HG03342 (cell line): ENCODE data around the gene CYP3A4.
"Not testable (repeated sequence)": the region's sequence is repeated elsewhere in the genome, so short reads cannot be mapped to it uniquely, and the experiment has no call there.

Experiments
- ATAC-seq: cut with Tn5 transposase; IDR thresholded peaks from one replicate; pipeline ENCODE4 v1.9.1; 2021; ENCODE audit warnings: mild to moderate bottlenecking, moderate library complexity; ENCODE audit not compliant: unreplicated experiment

Gene CYP3A4

GRCh38 chr7:99793443-99793842 lies 9.5 kb upstream of the CYP3A4 start:
- ATAC-seq, result no peak

GRCh38 chr7:99792967-99793366 lies 9.0 kb upstream of the CYP3A4 start:
- no peak for ATAC-seq

- no peak for ATAC-seq
Measured at GRCh38 chr7:99791667-99792369, 7.8 kb upstream of the CYP3A4 start.

- no peak for ATAC-seq
Measured at GRCh38 chr7:99791021-99791420, 7.0 kb upstream of the CYP3A4 start.

DNA sequence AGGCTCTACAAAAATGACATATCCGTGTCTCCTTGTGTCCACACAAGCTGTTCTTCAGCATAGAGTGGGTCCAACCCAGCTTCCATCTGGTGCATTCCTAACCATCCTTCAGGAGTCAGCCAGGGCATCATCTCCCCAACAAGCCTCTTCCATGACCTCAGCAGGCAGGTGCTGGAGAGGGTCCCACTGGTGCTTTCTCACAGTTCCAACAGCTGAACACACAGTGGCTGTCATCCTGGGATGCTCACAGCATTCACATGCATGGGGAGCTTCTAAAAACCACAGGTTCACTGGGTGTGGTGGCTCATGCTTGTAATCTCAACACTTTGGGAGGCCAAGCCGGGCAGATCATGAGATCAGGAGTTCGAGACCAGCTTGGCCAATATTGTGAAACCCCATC lies 6.4 kb upstream of the CYP3A4 start:
- no peak for ATAC-seq

DNA sequence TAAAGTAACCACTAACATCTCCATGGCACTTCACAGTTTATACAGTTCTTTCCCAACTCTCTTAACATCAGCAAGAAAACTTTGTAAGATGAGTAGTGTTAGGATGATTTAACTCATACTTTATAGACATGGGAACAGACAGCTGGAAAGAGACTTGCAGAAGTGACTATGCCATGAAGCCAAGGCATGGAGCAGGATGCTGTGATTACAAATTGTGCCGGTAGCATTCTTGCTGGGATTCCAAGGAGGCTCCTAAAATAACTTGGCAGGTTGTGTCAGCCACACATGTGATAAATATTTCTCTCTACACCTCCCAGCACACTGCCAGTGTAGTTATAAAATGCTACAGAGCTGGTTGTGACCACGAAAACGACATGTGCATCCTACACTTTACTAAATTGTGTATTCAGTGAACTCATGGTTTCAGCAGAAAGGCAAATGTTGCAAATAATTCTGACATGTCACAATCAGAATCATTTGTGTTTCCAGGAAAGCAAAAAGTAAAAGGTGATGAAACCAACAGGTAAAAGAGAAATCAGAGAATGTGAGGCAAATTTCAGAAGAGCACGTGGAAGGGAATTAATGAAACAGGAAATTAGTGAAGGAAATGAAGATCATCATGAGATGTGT lies 5.6 kb upstream of the CYP3A4 start:
- ATAC-seq, result no peak

GRCh38 chr7:99788554-99788953 lies 4.6 kb upstream of the CYP3A4 start:
- ATAC-seq, result no peak

DNA sequence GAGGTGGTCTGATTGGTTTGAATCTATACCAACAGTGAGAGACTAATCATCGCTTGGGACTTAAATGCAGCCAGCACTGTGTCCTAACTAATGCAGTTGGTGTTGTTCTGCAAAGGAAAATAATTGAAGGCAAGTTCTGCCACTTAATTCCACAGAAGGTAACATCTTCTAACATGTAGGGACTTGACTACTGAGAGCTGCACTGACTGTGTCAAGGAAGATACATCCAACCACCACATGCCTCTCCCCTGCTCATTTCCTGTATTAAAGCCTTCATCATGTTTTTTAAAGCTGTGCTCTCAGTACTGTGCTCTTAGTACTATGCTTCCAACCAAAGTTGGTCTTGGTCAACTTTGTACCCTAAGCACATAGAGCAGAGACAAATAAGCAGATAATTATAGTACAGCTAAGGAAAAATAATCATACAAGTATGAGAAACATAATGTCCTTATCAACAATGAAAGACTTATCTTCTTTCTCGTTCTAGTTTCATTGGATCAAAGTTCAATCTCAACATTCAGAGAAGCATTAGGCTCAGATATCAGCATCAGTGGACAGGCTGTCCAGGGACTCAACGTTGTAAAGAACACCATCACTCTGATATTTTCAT lies 2.8 kb upstream of the CYP3A4 start:
- no peak for ATAC-seq

DNA sequence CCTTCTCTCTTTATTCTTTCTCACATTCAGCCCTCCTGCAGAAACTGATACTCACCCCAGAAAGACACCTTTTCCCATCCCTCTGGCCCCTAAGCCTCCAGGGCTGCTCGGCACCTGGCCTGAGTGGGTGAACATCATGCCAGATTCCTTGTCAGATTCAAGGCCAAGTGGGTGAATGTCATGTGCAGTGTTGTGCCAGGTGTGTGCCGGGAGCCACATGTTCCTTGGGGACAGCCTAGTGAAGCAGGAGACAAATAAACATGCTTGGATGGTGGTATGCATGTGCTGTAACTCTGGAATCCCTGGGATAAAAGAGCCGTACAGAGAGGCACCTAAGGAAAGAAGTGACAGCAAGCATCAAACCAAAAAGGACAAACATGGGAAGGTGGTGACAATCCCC lies 1.7 kb upstream of the CYP3A4 start:
- not testable (repeated sequence) for ATAC-seq

DNA sequence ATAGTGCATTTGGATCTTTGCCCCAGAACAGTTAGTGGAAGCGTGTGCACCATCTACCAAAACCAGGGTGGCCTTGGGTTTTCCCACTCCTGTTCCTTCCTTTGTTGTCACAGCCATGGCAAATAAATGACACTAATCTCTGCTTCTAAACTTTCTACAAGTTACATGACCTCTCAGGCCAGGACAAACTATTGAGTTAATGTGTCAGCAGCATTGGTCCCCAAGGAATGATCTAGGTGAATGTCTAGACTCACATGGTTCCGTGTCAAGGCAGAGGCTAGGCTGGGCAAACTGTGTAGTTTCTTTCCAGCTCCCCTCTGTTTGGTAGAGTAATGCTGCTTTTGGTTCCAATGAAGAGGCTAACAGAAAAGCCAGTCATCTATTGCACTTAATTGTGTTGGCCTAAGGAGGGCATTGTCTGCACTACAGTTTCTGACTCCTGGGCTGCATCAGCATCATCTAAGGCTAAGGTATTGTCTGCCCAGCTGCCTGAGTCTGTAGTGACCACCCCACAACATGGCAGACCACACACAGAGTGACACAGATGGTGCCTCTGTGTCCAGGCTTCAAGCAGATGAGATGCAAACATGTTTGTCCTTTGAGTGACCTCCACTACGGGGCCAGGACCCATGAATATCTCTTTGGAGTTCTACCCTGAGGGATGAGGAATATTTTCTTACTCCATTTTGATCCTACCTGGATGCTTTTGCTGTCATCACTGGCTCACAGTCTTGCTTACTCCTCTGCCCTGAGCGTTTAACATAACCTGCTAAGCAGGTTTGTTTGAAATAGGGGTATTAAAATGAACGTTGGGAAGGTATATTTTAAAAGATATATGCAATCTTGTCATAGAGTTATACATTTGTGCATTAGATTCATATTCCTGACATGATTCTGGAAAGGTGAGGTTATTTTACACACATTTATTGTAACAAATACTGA lies 1.7 kb downstream of the CYP3A4 start:
- no peak for ATAC-seq

DNA sequence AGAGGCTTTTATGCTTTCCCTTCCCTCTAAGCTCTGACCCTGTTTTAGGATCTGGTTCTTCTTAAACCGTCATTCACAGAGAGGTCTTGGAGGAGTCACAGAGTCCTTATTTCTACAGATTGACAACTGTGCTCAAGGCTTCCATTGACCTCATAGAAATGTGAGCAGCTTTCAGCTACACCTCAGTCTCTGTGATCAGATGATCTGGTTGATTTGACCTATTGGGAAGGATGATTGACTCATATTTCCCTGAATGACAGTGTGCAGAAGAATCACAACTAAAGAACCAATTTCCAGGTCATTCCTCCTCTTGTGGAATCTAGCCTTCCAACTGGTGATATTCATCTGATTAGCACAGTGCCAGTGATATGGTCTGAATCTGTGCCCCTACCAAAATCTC lies 3.4 kb downstream of the CYP3A4 start:
- ATAC-seq, result no peak

DNA sequence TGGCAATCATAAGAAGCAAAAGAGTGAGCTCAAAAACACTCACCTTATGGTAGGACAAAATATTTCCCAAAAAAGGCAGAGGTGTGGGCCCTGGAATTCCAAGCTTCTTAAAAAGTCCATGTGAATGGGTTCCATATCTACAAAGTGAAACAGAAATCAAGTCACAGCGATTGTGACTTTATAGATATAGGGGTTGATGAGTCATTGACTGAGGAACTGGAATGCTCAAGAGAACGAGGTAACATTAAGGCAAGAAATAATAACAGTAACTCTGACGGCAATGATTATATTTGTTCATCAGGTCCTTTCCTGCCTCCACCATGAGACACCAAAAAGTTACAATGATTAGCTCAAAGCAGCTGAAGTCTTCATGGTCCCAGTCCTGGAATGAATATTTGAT lies 4.0 kb downstream of the CYP3A4 start:
- ATAC-seq, result no peak

DNA sequence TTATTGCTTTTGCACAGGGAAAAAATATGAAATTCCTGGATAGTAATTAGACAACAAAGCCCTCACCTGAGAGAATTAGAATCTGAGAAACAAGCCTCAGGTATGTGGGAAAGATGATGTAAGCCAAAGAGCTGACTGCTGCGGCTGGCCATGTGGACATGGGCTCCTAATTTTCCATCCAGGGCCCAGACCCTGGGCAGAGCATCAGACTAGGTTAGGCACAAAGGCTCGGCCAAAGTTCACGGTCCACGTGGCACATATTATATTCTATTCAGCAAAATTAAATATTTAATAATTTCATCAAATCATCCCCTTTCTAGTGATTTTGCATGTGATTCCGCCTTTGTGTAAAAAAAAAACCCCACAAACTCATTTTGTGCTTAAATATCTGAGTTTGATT lies 5.1 kb downstream of the CYP3A4 start:
- ATAC-seq, result no peak

DNA sequence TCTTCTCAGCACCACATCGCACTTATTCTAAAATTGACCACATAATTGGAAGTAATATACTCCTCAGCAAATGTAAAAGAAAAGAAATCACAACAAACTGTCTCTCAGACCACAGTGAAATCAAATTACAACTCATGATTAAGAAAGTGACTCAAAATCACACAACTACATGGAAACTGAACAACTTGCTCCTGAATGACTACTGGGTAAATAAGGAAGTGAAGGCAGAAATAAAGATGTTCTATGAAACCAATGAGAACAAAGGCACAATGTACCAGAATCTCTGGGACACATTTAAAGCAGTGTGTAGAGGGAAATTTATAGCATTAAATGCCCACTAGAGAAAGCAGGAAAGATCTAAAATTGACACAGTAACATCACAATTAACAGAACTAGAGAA lies 10.6 kb downstream of the CYP3A4 start:
- ATAC-seq, result not testable (repeated sequence)

DNA sequence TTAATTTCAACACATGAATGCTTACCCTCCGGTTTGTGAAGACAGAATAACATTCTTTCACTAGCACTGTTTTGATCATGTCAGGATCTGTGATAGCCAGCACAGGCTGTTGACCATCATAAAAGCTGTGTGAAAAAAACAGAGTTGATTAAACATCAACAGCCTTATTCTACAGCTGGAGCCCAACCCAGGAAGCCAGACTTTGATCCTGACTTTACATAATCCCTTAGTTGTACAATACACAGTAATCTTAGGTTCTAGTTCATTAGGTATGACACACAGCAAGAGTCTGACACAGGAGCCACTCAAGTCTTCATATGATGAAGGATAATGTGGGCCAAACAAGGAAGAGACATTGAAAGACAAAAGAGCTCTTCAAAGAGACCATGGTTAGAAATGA lies 11.4 kb downstream of the CYP3A4 start:
- ATAC-seq, result no peak

DNA sequence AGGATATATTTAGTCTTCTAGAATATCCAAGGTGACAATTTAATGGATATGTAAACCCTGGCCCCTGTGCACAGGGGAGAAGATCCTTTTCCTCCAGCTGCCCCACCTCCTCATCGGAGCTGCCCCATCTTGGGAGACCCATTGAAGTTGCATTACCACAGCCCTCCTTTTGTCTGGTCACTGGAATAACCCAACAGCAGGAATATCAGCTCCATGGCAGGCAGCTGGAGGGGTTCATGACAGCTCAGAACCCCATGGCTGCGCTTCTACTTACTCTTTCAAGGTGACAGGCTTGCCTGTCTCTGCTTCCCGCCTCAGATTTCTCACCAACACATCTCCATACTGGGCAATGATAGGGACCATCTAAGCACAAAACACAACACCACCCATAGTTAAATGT lies 14.5 kb downstream of the CYP3A4 start:
- not testable (repeated sequence) for ATAC-seq

GRCh38 chr7:99768471-99768870 lies 15.5 kb downstream of the CYP3A4 start:
- no peak for ATAC-seq

- ATAC-seq, result peak; percentile 71
Measured at GRCh38 chr7:99767662-99768061, 16.3 kb downstream of the CYP3A4 start.

- no peak for ATAC-seq
Measured at GRCh38 chr7:99766484-99767099, 17.4 kb downstream of the CYP3A4 start.

- ATAC-seq, result no peak
Measured at GRCh38 chr7:99764478-99764877, 19.5 kb downstream of the CYP3A4 start.
